ENCODE results near the gene CPLX1.
"Not testable (repeated sequence)": the region's sequence is repeated elsewhere in the genome, so short reads cannot be mapped to it uniquely, and the experiment has no call there.

The CPLX1 gene

DNA sequence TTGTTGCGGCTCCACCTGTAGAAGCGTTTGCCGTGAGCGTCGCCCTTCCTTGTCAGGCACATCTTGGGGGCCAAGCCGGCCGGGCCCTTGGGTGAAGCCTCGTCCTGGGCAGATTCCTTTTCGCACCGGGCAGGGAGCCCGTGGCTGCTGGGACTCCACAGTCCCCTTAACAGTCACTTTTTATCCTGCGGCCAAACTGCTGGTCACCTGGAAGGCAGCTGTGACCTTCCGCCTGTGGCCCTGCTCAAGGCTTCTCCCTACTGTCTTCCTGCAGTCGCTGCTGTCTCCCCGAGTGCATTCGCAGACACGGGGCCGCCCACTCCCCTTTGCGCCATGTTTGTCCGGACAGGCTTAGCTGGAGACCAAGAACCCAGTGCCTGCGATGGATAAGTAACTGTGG, 65.3 kb downstream of the CPLX1 start:
- DNase-seq (ENCODE audit: low read depth, low spot score), result no peak

GRCh38 chr4:759810-760209, 66.1 kb downstream of the CPLX1 start:
- not testable (repeated sequence) for DNase-seq (ENCODE audit: low read depth, low spot score)

GRCh38 chr4:757111-757510, 68.8 kb downstream of the CPLX1 start:
- no peak for DNase-seq (ENCODE audit: low read depth, low spot score)

- no peak for DNase-seq (ENCODE audit: low read depth, low spot score)
Measured at GRCh38 chr4:754221-755120, 71.5 kb downstream of the CPLX1 start.

GRCh38 chr4:753186-753585, 72.7 kb downstream of the CPLX1 start:
- not testable (repeated sequence) for DNase-seq (ENCODE audit: low read depth, low spot score)

GRCh38 chr4:752196-752861, 73.6 kb downstream of the CPLX1 start:
- DNase-seq (ENCODE audit: low read depth, low spot score), result no peak

DNA sequence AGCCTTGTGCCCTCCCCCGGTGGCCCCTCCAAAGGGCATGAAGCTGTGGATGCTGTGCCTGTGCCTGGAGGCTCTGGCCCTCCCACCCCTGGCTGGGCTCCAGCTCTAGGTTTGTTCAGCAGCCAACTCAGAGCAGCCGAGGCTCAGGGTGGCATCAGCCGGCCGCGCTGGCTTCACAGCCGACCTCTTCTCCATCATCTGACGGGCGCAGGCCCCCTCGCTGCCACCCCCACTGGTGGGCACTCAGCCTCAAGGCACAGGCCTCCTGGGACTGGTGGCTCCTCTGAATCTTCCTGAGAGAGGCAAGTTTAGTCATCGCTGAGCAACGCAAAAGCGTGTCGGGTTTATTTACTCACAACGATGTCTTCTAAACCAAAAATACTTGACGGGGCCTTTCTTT, 74.3 kb downstream of the CPLX1 start:
- DNase-seq (ENCODE audit: low read depth, low spot score), result no peak

DNA sequence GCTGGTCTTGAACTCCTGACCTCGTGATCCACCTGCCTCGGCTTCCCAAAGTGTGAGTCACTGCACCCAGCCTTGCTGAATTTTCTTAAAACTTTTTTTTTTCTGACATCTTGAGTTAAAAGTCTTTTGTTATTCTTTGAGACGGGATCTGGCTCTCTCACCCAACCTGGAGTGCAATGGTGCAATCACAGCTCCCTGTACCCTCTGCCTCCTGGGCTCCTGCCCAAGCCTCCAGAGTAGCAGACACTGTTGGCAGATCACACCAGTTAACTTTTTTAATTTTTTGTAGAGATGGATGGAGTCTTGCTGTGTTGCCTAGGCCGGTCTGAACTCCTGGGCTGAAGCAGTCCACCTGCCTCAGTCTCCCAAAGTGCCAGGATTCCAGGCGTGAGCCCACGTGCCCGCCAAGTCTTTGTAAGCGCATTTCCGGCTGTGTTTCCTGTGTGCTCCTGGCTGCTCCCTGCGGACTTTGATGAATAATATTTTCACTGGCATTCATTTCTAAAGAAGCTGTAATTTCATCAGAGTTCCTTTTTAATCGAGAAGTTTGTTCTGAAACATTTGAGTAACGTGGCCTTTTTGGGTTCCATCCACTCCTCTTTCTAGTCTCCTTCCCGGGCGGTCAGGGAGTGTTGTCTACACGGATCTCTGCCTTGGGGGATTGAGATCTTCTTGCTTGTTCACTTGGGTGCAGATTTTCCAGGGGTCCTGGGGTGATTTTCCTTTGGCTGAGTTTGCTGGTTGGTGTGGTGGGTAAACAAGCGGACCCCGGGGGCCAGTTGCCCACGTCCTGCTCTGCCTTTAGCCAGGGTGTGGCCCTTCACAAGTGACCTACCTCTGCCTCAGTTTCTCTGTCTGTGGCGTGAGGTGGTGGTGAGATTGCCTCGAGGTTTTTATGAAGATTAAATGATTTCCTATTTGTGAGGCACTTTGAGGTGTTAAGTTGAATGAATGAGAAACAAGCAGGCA, 75.9 kb downstream of the CPLX1 start:
- DNase-seq (ENCODE audit: low read depth, low spot score), result peak; percentile 68

- no peak for DNase-seq (ENCODE audit: low read depth, low spot score)
Measured at GRCh38 chr4:748461-748860, 77.5 kb downstream of the CPLX1 start.

GRCh38 chr4:747546-748170, 78.3 kb downstream of the CPLX1 start:
- DNase-seq (ENCODE audit: low read depth, low spot score), result no peak

GRCh38 chr4:744212-744841, 81.6 kb downstream of the CPLX1 start:
- DNase-seq (ENCODE audit: low read depth, low spot score), result no peak

DNA sequence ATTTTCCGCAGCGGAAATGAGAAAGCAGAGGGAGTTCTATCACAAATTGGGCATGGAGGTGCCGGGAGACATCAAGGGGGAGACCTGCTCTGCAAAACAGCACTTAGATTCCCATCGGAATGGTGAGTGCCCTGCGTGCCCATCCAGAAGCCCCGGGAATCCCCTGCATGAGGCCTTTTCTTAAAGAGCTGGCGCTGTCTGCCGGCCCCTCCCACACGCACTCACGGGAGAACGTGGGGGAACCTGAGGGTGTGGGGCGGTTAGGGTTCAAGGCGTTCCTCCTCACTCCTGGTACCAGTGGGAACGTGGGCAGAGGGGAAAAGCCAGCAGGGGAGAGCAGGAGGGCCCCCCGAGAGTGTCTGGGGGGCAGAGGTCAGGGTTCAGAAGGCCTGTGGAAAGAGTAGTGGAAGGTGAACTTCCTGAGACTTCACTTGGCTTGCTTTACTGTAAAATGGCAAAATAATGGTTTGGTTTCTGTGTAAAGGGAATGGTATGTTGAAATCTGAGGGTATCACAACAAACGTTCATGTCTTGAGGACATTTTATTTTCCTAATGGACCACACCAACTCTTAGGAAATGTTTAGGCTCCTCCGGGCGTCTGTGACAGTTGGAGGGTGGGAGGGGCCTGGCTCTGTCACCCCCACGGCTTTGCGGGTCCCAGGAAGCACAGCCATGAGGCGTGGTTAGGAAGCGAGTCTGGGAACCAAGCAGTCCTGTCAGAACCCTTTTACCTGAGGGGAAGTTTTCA, 82.3 kb downstream of the CPLX1 start:
- no peak for DNase-seq (ENCODE audit: low read depth, low spot score)

DNA sequence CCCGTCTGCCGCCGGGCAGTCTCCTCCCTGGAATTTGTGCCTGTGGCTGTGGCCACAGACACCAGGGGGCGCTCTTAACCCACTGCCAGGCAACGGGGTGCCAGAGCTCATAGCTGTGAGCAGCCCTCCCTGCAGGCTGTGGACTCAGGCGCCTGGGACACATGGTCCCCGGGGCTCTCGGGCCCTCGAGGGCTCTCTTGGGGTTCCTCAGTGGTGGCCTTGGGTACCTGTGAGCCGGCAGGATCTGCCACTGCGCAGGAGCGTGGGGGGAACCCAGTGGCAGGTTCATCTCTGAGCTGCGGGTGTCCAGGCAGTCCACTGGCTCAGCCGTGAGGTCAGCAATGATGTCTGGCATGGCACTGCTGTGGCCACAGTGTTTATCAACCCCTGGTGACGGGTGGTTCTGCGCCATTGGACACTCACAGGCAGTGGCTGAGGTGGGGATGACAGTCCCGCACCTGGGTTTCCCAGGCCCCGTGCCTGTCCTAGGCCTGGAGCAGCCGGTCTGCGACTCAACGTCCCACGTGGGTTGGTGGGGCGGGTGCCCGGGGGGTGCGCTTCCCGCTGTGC, 83.1 kb downstream of the CPLX1 start:
- DNase-seq (ENCODE audit: low read depth, low spot score), result no peak

- no peak for DNase-seq (ENCODE audit: low read depth, low spot score)
Measured at GRCh38 chr4:742096-742741, 83.7 kb downstream of the CPLX1 start.

DNA sequence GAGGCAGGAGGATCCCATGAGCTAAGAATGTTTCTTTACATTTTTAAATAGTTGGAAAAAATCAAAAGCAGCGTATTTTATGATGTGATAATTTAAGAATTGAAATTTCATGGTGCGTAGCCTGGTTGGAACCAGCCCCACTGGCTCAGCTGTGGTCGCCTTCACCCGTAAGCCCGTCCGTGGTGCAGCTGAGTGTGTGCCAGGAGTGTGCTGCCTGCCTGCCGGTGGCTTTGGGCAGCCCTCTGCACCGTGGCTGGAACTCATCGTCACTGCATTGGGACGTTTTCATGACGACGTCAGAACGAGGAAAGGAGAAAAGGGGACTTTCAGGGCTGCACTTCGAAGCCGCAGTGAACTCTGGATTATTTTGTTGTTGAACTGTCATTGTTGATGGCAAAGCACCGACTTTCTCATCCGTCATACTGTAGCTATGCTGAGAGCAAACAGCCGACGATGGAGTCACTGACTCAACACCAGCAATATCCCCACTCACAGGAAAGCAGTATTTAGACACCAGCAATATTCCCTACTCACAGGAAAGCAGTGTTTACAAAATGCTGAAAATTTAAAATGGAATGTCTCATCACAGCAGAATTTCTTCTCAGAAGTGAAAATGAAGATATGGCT, 85.2 kb downstream of the CPLX1 start:
- no peak for DNase-seq (ENCODE audit: low read depth, low spot score)

DNA sequence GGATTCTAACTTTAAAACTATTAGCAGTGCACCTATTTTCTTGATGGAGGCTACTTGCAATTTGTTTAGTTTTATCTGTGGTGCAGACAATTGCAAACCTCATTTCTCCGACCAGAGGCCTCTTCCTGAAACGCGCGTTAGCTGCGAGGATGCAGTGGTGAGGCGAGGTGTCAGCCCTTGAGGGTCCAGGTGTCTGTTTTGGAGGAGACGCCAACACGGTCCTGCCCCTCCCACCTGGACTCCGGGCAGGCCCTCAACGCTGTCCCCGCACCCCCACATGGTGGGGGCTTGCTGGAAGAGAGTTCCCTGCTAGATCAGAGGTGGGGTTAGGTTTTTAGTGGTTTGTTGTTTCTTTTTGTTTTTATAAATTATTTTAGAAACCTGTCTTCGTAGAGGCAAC, 85.9 kb downstream of the CPLX1 start:
- DNase-seq (ENCODE audit: low read depth, low spot score), result no peak

DNA sequence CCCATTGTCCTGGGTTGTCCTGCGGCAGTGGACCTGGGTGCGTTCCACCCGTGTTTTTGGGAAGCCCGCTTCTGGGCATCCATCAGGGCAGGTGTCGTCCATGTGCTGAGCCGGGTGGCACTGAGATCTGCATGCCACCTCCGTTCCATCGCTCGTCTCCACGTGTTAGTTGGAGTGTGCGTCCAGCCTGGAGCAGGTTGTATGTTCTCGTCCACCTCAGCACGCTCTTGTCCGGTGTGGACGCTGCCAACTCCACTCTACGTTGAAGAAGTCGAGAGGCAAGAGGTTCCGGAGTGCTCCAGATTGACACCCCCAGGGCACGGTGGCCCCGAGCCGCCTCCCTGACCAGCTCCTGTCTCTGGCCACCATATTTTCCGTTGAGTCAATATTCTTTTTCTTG, 86.4 kb downstream of the CPLX1 start:
- DNase-seq (ENCODE audit: low read depth, low spot score), result no peak

DNA sequence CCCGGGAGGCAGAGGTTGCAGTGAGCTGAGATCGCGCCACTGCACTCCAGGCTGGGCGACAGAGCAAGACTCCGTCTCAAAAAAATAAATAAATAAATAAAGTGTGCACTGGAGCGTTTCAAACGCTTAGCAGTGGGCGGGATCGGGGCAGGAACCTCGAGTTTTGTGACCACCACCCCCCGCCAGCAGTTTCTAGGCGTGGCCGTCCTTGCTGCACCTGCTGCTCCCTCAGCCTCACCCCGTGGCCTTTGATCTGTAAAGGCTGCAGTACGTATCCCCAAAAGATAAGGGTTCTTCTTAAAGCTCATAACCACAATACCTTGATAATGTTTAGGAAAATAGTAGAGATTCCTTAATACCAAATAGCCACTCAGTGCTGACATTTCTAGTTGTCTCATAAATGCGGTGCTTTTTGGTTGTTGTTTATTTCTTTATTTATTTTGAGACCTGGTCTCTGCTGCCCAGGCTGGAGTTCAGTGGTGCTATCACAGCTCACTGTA, 87.1 kb downstream of the CPLX1 start:
- DNase-seq (ENCODE audit: low read depth, low spot score), result no peak

GRCh38 chr4:736561-736960, 89.4 kb downstream of the CPLX1 start:
- not testable (repeated sequence) for DNase-seq (ENCODE audit: low read depth, low spot score)

All from brain pericyte (primary cell).